GM23248 (cell line): ENCODE data around the gene DUSP22.

ENCODE experiments used
- EZH2 ChIP-seq: fragments of 200-600 bp; sonication (generic); IDR thresholded peaks from 2 replicates; pipeline ENCODE4 v1.6.1; 2018; ENCODE audit warnings: antibody characterized with exemption, mild to moderate bottlenecking; ENCODE audit not compliant: insufficient read depth, poor library complexity, severe bottlenecking
- EZH2phosphoT487 ChIP-seq: fragments of 200-600 bp; sonication (generic); IDR thresholded peaks from 2 replicates; pipeline ENCODE4 v1.6.1; 2018; ENCODE audit warnings: antibody characterized with exemption, moderate library complexity, mild to moderate bottlenecking, low read depth; ENCODE audit not compliant: insufficient read depth

DNA sequence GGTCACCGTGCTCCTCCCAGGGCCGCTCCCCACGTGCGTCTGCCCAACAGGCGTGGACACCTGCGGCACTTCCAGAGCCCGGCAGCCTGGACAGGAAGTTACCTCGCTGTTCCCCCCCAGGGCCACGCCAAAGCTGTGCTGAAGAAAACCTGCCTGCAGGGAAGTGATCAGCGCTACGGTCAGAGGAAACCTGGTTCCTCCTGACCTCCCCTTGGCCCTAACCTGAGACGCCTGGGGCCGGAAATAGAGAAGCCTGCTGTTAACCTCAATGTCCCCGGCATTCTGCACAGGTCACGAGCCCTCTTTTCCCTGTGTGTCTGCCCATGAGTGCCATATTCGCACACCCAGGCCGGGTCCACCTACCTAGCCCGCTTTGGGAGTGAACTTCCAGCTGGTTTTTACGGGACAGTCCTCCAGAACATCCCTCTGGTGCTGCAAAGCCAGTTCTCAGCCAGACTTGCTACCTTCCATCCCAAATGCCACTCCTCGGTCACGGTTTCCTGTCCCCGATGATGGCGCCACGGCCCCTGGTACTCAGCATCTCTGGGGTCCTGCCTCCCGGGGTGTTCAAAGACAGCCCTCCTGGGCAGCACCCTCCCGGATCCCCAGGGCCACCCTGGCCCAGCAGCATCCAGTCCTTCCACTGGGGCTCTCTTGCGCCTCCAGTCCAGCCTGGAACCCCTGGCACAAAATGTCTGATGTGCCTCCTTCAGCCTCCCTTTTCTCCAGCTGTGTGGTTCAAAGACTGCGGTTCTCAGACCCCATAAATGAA is 87.3 kb downstream of the DUSP22 start:
- no peak for TF ChIP-seq EZH2
- TF ChIP-seq EZH2phosphoT487: no peak
